CD4-positive, alpha-beta T cell treated with Interleukin-4 for 4 hours (primary cell): ENCODE data around the gene DGCR8.
"Not testable (repeated sequence)": the region's sequence is repeated elsewhere in the genome, so short reads cannot be mapped to it uniquely, and the experiment has no call there.

Experiments
- DNase-seq: peaks from one replicate; pipeline ENCODE4 v3.0.0-alpha.2; 2020

The DGCR8 gene

DNA sequence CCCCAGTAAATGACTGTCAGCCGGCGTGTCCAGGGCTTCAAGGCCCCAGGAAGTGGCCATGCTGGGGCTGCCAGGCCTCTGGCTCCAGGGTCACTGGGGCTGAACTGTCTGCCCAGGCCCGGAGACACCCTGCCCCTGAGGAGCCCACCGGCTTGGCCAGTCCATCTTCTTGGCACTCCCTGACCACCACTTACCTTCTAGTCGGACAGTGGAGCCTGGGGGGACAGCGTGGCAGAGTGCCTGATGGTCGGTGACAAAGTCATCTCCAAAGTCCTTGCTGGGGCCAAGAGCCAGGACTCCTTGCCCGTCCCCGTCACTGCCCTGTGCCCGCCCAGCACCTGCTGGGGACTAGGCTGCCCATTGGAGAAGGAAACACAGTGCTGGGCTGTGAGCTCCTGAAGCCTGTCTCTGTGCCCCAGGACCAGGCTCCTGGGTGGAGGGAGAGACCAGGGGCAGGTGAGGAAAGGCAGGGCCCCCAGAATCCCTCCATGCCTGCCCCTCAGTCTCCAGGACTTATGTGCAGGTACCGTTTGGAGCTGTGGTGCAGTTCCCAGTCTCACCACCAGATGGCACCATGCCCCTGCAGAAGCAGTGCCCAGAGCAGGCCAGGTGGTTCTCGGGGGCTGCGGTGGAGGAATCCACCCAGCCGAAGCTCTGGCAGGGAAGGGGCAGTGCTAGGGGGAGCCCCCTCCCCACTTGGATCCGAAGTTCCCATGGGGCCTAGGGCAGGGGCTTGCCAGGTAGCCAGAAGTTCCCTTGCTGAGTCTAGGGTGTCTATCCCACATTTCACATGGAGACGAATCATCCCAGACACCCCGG is 76.8 kb downstream of the DGCR8 start:
- peak; percentile 79 for DNase-seq

DNA sequence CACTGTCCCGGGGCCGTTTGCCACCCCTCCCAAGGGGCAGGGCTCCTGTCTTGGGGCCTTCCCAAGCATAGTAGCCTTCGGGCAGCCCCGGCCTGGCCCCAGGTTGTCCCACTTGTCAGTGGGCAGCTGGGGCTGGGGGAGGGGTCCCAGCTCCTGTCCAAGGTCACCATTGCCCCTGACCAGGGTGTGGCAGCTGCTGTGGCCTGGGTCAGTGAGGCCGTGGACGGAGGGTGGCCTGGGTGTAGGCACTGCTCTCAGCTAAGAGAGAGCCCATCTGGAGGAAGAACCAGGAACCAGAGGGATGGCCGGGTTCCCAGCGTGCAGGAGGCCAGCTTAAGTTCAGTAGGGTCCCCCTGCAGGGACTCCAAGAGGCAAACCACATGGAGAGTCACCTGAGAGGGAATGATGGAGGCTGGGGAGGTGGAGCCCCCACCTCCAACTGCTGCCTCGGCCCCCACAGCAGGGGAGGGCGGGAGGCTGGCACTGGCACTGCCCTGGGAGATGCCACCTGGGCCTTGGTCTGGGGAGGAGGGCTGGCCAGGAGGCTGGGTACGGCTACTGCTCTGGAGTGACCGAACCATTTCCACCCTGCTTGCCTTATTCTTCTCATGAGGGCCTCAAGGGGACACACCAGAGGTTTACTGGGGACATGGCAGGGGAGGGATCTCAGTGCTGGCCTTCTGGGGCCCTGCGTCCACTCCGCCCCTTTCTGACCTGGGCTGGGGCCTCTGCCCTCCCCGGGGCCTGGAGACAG is 77.6 kb downstream of the DGCR8 start:
- no peak for DNase-seq

DNA sequence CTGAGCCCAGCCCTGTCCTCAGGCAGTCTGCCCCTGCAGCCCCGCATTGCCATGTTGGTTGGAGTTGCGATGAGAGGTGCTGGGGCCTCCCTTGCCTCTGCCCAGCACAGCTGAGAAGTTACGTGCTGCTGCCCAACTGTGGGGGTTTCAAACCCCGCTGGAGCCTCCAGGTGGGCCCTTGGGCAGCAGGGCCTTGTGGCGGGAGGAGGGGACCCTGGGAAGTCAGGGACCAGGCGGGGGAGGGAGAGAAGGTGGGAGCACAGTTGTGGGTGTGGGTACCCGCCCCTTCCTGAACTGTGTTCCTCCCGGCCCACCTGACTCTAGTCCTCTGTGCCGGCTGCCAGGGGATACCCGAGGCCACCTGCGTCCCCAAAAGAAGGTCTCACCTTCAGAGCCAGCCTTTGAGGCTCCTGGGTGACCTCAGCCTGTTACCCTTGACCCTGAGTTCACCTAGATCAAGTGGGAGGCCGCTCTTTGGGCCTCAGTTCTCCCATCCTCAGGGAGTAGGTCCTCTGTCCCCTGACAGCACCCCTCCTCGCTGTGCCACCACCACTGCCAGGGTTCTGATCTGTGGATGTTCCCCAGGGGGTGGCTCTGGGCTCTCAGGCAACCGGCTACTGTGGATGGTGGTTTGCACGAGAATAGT is 78.5 kb downstream of the DGCR8 start:
- DNase-seq: no peak

DNA sequence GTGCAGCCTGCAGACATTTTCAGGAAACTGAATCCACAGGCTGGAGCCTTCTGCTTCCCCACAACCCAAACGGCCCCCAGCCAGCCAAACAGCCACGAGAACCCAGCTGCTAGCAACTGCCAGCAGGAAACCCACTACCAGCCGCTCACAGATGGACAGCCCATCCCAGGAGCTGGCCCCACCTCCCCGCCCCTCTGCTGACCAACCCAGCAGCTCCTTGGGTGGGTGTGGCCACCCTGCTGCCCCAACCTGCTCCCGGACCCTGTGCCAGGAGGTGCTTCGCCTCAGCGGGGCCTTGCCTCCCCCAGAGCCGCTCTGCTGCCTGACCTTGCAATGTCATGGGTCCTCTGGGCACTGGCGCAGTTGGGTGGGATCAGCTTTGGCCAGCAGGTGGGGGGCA is 79.0 kb downstream of the DGCR8 start:
- DNase-seq: no peak

DNA sequence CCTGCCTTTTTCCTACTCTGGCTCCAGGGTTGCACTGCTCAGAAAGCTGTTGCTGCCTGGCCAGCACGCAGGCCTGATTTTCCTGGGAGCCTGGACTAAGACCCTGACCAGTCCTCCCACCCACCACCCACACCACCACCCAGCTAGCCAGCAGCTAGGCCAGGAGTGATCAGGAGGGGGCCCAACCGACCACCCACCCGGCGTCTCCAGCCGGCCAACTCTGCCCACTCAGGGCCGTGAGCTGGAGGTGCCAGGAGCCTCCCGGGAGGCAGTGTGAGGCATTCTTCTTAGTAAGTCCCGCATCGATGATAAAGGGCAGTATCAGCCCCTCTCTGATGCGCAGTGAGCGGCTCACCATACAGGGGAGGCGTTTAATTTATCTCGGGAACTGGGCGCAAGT is 79.5 kb downstream of the DGCR8 start:
- DNase-seq: not testable (repeated sequence)

DNA sequence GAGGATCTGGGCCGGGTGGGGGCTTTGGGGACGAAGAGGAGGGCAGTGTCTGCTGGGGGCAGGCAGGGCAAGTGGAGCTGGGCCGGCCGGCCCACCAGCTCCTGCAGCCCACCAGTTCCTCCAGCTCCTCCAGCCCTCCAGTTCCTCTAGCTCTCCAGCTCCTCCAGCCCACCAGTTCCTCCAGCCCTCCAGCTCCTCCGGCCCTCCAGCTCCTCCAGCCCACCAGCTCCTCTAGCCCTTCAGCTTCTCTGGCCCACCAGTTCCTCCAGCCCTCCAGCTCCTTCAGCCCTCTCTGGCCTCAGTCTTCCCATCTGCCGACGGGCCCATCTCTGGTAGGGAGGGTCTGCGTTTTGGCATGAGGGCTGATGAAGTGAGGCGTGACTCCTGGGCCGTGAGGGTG is 80.0 kb downstream of the DGCR8 start:
- no peak for DNase-seq
